CD4-positive, CD25-positive, alpha-beta regulatory T cell (primary cell): ENCODE results near the gene PEMT. TPM values are rescaled to one million over a fixed set of nuclear protein-coding genes. Genes with fewer than 3 reads are reported as not detected.
"Not testable (repeated sequence)": the region's sequence is repeated elsewhere in the genome, so short reads cannot be mapped to it uniquely, and the experiment has no call there.

Experiments used
- ATAC-seq, 2 donors: fragments of 150-1000 bp; cut with Tn5 transposase; one replicate each; pipeline ENCODE4 v1.10.0; 2021; ENCODE audit warnings: low read depth in 2 of 2, moderate number of reproducible peaks in 2 of 2, moderate library complexity in 1 of 2
- DNase-seq, 3 donors: peaks; one replicate each; pipeline versions ENCODE4 v3.0.0 to v3.0.0-alpha.2; 2012 to 2022; ENCODE audit warnings: mixed read lengths in 1 of 3
- H3K27ac ChIP-seq: one replicate; pipeline ENCODE4 v1.7.0; 2013; ENCODE audit warnings: mild to moderate bottlenecking, low read length; ENCODE audit not compliant: insufficient read depth, poor library complexity, severe bottlenecking
- H3K27me3 ChIP-seq: one replicate; pipeline ENCODE4 v1.7.0; 2013; ENCODE audit warnings: low read length; ENCODE audit not compliant: control insufficient read depth, insufficient read depth
- H3K36me3 ChIP-seq: one replicate; pipeline ENCODE4 v1.7.0; 2013; ENCODE audit warnings: mild to moderate bottlenecking, low read length, moderate library complexity; ENCODE audit not compliant: control insufficient read depth, insufficient read depth
- H3K4me1 ChIP-seq: 2 replicates; pipeline ENCODE4 v1.7.0; 2013; ENCODE audit warnings: mild to moderate bottlenecking, low read length; ENCODE audit not compliant: insufficient read depth, control insufficient read depth, poor library complexity, severe bottlenecking
- H3K4me3 ChIP-seq: one replicate; pipeline ENCODE4 v1.7.0; 2013; ENCODE audit warnings: low read depth, mild to moderate bottlenecking, low read length, moderate library complexity
- H3K9me3 ChIP-seq, 2 experiments: 1 replicate in 1 of 2; 2 replicates in 1 of 2; pipeline ENCODE4 v1.7.0; 2013; ENCODE audit warnings: low read length in 2 of 2, mild to moderate bottlenecking in 1 of 2, moderate library complexity in 1 of 2; ENCODE audit not compliant: control insufficient read depth in 2 of 2
- H3K27ac Mint-ChIP-seq, 3 donors: one replicate each; pipeline ENCODE4 v1.8.0; 2020 to 2022; ENCODE audit warnings: mild to moderate bottlenecking in 3 of 3, mixed read lengths in 3 of 3, moderate library complexity in 2 of 3
- H3K27me3 Mint-ChIP-seq: one replicate; pipeline ENCODE4 v1.8.0; 2022; ENCODE audit warnings: mild to moderate bottlenecking, mixed read lengths
- H3K36me3 Mint-ChIP-seq: one replicate; pipeline ENCODE4 v1.8.0; 2020; ENCODE audit warnings: mixed read lengths
- H3K4me1 Mint-ChIP-seq, 4 donors: one replicate each; pipeline ENCODE4 v1.8.0; 2020 to 2022; ENCODE audit warnings: mixed read lengths in 4 of 4, mild to moderate bottlenecking in 1 of 4
- H3K4me3 Mint-ChIP-seq, 4 donors: one replicate each; pipeline ENCODE4 v1.8.0; 2020 to 2022; ENCODE audit warnings: mild to moderate bottlenecking in 4 of 4, mixed read lengths in 4 of 4, moderate library complexity in 3 of 4
- H3K9me3 Mint-ChIP-seq, 7 donors: one replicate each; pipeline ENCODE4 v1.8.0; 2020 to 2022; ENCODE audit warnings: mixed read lengths in 7 of 7, mild to moderate bottlenecking in 3 of 7, moderate library complexity in 2 of 7
- polyA plus RNA-seq, 4 donors: library from polyadenylated mRNA; unstranded; fragments of 300-500 nt; fragmentation: Illumina TruSeq; gene quantifications; one replicate each; pipeline ENCODE4 v1.2.3, GENCODE V29; 2021
- total RNA-seq: library from RNA; stranded (reverse); gene quantifications from one replicate; pipeline ENCODE4 v1.2.3, GENCODE V29; 2022

PEMT gene
- total and polyA plus RNA-seq, 5 donors from 2014 or later: 13.2 to 33.2 (median 27.3) TPM

- peak overlapping the region in 1 of 4 donors; percentile 38 for H3K4me3 Mint-ChIP-seq
- Histone ChIP-seq H3K4me1 (peaks cover 24% of the 10 kb centered on the region), H3K27ac (no peak overlapping the region), H3K9me3 (no peaks in the 10 kb centered on the region), H3K36me3 (peaks cover 19% of the 10 kb centered on the region), H3K27me3 (peaks cover 2% of the 10 kb centered on the region), H3K4me3 (no peak overlapping the region)
- H3K9me3 Mint-ChIP-seq: no peaks in the 10 kb centered on the region
- no peak for ATAC-seq
- peaks cover 0 to 22% (median 10%) of the 10 kb centered on the region in 4 donors for H3K4me1 Mint-ChIP-seq
- H3K27ac Mint-ChIP-seq: peak overlapping the region in 1 of 3 donors; percentile 77
- H3K27me3 Mint-ChIP-seq: peaks cover 12% of the 10 kb centered on the region
- peaks cover 30% of the 10 kb centered on the region for H3K36me3 Mint-ChIP-seq
- DNase-seq: no peak
Observed at GRCh38 chr17:17492085-17492484, 99.4 kb downstream of the PEMT start.

GRCh38 chr17:17491546-17491988, 99.9 kb downstream of the PEMT start:
- Histone ChIP-seq H3K9me3 (no peaks in the 10 kb centered on the region), H3K27me3 (peaks cover 2% of the 10 kb centered on the region), H3K27ac (no peak overlapping the region), H3K4me1 (peaks cover 19% of the 10 kb centered on the region), H3K36me3 (peaks cover 19% of the 10 kb centered on the region), H3K4me3 (no peak overlapping the region)
- H3K4me3 Mint-ChIP-seq: peak overlapping the region in 1 of 4 donors; percentile 38
- peaks cover 11% of the 10 kb centered on the region for H3K27me3 Mint-ChIP-seq
- no peak overlapping the region for H3K27ac Mint-ChIP-seq
- peaks cover 34% of the 10 kb centered on the region for H3K36me3 Mint-ChIP-seq
- H3K4me1 Mint-ChIP-seq: peaks cover 0 to 23% (median 10%) of the 10 kb centered on the region in 4 donors
- H3K9me3 Mint-ChIP-seq: no peaks in the 10 kb centered on the region
- DNase-seq (no peak), ATAC-seq (no peak)

- peaks cover 15% of the 10 kb centered on the region for H3K4me1 ChIP-seq
- peak overlapping the region in 1 of 4 donors; percentile 38 for H3K4me3 Mint-ChIP-seq
- no peak overlapping the region for H3K27ac Mint-ChIP-seq
- peaks cover 2% of the 10 kb centered on the region for H3K27me3 ChIP-seq
- H3K9me3 ChIP-seq: no peaks in the 10 kb centered on the region
- peaks cover 0 to 23% (median 10%) of the 10 kb centered on the region in 4 donors for H3K4me1 Mint-ChIP-seq
- no peak overlapping the region for H3K4me3 ChIP-seq
- no peak overlapping the region for H3K27ac ChIP-seq
- ATAC-seq (no peak), DNase-seq (no peak)
- peaks cover 11% of the 10 kb centered on the region for H3K27me3 Mint-ChIP-seq
- H3K9me3 Mint-ChIP-seq: no peaks in the 10 kb centered on the region
- H3K36me3 Mint-ChIP-seq: peaks cover 34% of the 10 kb centered on the region
- peaks cover 19% of the 10 kb centered on the region for H3K36me3 ChIP-seq
Observed at GRCh38 chr17:17491031-17491471, 100.5 kb downstream of the PEMT start.

GRCh38 chr17:17487998-17488397, 103.5 kb downstream of the PEMT start:
- ATAC-seq (no peak), DNase-seq (no peak)
- H3K36me3 ChIP-seq: peaks cover 19% of the 10 kb centered on the region
- no peaks in the 10 kb centered on the region for H3K9me3 ChIP-seq
- H3K27ac ChIP-seq: no peak overlapping the region
- H3K27me3 Mint-ChIP-seq: peaks cover 1% of the 10 kb centered on the region
- no peaks in the 10 kb centered on the region for H3K27me3 ChIP-seq
- H3K4me1 Mint-ChIP-seq: peaks cover 0 to 27% (median 14%) of the 10 kb centered on the region in 4 donors
- H3K36me3 Mint-ChIP-seq: peaks cover 43% of the 10 kb centered on the region
- no peak overlapping the region for H3K27ac Mint-ChIP-seq
- H3K4me1 ChIP-seq: peaks cover 7% of the 10 kb centered on the region
- H3K4me3 ChIP-seq: no peak overlapping the region
- H3K9me3 Mint-ChIP-seq: no peaks in the 10 kb centered on the region
- H3K4me3 Mint-ChIP-seq: peak overlapping the region in 2 of 4 donors; percentile 13 to 23

GRCh38 chr17:17486416-17486815, 105.1 kb downstream of the PEMT start:
- peaks cover 8 to 42% (median 29%) of the 10 kb centered on the region in 4 donors for H3K4me1 Mint-ChIP-seq
- not testable (repeated sequence) for H3K4me3 ChIP-seq, H3K9me3 ChIP-seq, H3K4me1 ChIP-seq, DNase-seq, H3K27ac ChIP-seq, H3K27me3 ChIP-seq, H3K27me3 Mint-ChIP-seq, H3K4me3 Mint-ChIP-seq, H3K27ac Mint-ChIP-seq, ATAC-seq, H3K9me3 Mint-ChIP-seq
- peaks cover 39% of the 10 kb centered on the region for H3K36me3 Mint-ChIP-seq
- peaks cover 10% of the 10 kb centered on the region for H3K36me3 ChIP-seq

- H3K27ac ChIP-seq: no peak overlapping the region
- peaks cover 39% of the 10 kb centered on the region for H3K36me3 Mint-ChIP-seq
- H3K27me3 ChIP-seq: no peaks in the 10 kb centered on the region
- peak overlapping the region in 1 of 3 donors; percentile 28 for H3K27ac Mint-ChIP-seq
- H3K36me3 ChIP-seq: peaks cover 9% of the 10 kb centered on the region
- no peaks in the 10 kb centered on the region for H3K9me3 Mint-ChIP-seq
- DNase-seq (no peak), ATAC-seq (no peak)
- no peaks in the 10 kb centered on the region for H3K27me3 Mint-ChIP-seq
- peaks cover 11% of the 10 kb centered on the region for H3K4me1 ChIP-seq
- no peak overlapping the region for H3K4me3 ChIP-seq
- no peak overlapping the region for H3K4me3 Mint-ChIP-seq
- H3K4me1 Mint-ChIP-seq: peaks cover 8 to 51% (median 38%) of the 10 kb centered on the region in 4 donors
- H3K9me3 ChIP-seq: no peaks in the 10 kb centered on the region
Observed at GRCh38 chr17:17485420-17485819, 106.1 kb downstream of the PEMT start.

- H3K36me3 Mint-ChIP-seq: peaks cover 40% of the 10 kb centered on the region
- no peak for DNase-seq
- H3K36me3 ChIP-seq: peaks cover 8% of the 10 kb centered on the region
- H3K27ac ChIP-seq: no peak overlapping the region
- H3K9me3 Mint-ChIP-seq: no peaks in the 10 kb centered on the region
- H3K4me3 Mint-ChIP-seq: no peak overlapping the region
- ATAC-seq: no peak
- no peak overlapping the region for H3K4me3 ChIP-seq
- peak overlapping the region in 2 of 3 donors; percentile 5 to 78 for H3K27ac Mint-ChIP-seq
- H3K4me1 Mint-ChIP-seq: peaks cover 8 to 51% (median 43%) of the 10 kb centered on the region in 4 donors
- H3K27me3 Mint-ChIP-seq: no peaks in the 10 kb centered on the region
- peaks cover 15% of the 10 kb centered on the region for H3K4me1 ChIP-seq
- H3K27me3 ChIP-seq: no peaks in the 10 kb centered on the region
- H3K9me3 ChIP-seq: no peaks in the 10 kb centered on the region
Observed at GRCh38 chr17:17484451-17484899, 107.0 kb downstream of the PEMT start.

GRCh38 chr17:17481860-17482259, 109.6 kb downstream of the PEMT start:
- H3K4me3 Mint-ChIP-seq: peak overlapping the region in 3 of 4 donors; percentile 6 to 38 (median 22)
- H3K36me3 ChIP-seq: no peaks in the 10 kb centered on the region

More at GRCh38 chr17:17481860-17482259, 109.6 kb downstream of the PEMT start:
- H3K9me3 ChIP-seq: no peaks in the 10 kb centered on the region
- Mint-ChIP-seq H3K9me3 (no peaks in the 10 kb centered on the region), H3K27ac (peak overlapping the region in 2 of 3 donors; percentile 24 to 37), H3K27me3 (peaks cover 5% of the 10 kb centered on the region), H3K4me1 (peaks cover 17 to 64% (median 51%) of the 10 kb centered on the region in 4 donors), H3K36me3 (peaks cover 30% of the 10 kb centered on the region)
- DNase-seq (no peak), ATAC-seq (no peak)
- no peak overlapping the region for H3K27ac ChIP-seq
- peaks cover 33% of the 10 kb centered on the region for H3K4me1 ChIP-seq
- no peak overlapping the region for H3K4me3 ChIP-seq
- no peaks in the 10 kb centered on the region for H3K27me3 ChIP-seq
